ENCODE measurements around the gene SRPK3.

SRPK3 gene

DNA sequence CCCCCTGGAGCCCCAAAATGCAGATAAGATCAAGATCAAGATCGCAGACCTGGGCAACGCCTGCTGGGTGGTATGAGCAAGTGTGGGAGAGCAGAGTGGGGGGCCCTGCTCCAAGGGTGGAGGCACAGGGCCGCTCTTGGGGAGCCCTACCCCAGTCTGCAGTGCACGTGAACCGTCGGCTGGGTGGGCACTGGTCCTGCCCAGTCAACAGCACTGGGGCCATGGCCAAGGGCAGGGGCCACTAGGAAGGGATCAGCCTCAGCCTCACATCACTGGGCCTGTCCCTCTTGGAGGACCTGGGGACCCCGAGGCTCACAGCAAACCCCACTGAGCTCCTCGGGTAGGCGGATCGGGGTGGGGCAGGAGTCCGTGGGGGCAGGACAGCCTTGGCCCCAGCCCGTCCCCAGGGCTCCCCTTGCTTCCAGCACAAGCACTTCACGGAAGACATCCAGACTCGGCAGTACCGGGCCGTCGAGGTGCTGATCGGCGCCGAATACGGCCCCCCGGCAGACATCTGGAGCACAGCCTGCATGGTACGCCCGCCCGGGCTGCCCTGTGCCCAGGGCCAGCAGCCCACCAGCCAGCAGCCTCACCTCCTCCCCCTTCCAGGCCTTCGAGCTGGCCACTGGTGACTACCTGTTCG is 3.6 kb downstream of the SRPK3 start:
- TF ChIP-seq, protein P1, sequence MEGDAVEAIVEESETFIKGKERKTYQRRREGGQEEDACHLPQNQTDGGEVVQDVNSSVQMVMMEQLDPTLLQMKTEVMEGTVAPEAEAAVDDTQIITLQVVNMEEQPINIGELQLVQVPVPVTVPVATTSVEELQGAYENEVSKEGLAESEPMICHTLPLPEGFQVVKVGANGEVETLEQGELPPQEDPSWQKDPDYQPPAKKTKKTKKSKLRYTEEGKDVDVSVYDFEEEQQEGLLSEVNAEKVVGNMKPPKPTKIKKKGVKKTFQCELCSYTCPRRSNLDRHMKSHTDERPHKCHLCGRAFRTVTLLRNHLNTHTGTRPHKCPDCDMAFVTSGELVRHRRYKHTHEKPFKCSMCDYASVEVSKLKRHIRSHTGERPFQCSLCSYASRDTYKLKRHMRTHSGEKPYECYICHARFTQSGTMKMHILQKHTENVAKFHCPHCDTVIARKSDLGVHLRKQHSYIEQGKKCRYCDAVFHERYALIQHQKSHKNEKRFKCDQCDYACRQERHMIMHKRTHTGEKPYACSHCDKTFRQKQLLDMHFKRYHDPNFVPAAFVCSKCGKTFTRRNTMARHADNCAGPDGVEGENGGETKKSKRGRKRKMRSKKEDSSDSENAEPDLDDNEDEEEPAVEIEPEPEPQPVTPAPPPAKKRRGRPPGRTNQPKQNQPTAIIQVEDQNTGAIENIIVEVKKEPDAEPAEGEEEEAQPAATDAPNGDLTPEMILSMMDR (conservative IDR thresholded peaks at IDR 0.05) = no peak
- TF ChIP-seq ZFX (IDR thresholded peaks at IDR 0.05) = no peak
- H3K27ac ChIP-seq = no peak overlapping the region

DNA sequence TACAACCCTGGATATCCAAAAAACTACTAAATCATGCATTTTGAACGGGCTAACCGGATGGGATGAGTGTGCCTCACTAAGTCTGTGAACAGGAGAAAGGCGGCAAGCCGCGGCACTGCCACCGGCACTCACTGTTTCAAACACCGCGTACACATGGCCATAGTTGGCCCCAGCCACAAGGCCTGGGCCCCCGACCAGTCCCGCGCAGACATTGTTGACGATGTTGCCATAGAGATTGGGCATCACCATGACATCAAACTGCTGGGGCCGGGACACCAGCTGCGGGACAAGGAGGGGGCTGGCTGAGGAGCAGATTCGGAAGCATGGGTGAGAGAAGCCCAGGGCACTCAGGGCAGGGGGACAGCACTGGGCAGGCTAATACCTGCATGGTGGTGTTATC is 5.8 kb downstream of the SRPK3 start:
- TF ChIP-seq, protein P1 (conservative IDR thresholded peaks at IDR 0.05) = no peak
- TF ChIP-seq ZFX (IDR thresholded peaks at IDR 0.05) = no peak

DNA sequence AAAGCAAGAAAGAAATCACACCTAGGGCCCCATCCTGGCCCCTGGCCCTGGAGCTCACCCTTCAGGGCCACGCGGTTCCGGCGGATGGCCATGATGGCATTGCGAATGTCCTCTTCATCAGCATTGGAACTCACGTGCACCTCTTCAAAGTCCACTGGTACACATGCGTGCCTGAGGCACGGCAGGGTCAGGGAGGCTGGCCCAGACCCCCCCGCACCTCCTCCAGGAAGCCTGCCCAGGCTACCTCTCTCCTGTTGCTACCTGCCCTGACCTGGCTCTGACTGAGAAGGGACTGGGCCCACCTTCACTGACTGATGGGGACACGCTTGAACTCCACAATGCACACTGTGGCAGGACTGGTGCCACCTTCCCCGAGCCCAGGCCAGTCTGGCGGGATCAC is 8.8 kb downstream of the SRPK3 start:
- H3K27ac ChIP-seq = no peak overlapping the region
- TF ChIP-seq ZFX (IDR thresholded peaks at IDR 0.05) = no peak
- TF ChIP-seq, protein P1 (conservative IDR thresholded peaks at IDR 0.05) = no peak

More for the DNA sequence above, 5.8 kb downstream of the SRPK3 start:
- H3K27ac ChIP-seq = no peak overlapping the region

DNA sequence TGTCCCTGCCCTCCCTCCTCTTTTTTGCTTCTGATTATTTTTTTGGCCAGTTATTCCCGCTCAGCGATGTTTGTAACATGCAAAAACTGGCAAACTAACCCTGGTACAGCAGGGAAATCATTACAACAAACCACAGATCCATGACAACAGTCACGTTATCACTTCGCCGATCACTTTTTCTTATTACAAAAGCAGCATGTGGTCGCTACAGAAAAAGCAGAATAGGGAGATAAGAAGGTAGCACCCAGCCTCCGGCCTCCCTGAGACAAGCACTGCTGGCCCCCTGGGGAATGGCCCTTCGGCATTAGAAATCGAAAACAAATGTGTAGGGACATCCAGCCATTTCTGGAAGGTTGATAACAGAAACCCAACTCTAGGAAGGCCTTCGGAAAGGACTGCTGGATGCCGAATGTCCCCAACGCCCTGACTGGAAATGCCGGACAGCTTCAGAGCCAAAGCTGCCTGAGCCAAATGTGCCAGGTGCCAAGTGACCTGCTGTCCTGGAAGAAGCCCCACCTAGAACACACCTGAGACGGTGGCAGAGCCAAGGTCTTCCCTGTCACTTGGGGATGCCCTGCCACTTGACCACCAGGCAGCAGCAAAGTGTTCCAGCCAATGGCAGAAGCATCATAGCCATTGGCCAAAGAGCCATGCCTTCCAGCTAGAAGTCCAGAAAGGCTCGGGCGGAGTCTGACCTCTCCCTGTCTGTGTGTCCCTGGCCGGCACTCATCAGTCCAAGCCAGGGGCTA is 10.4 kb downstream of the SRPK3 start:
- H3K27ac ChIP-seq = no peak overlapping the region
- no peak for TF ChIP-seq ZFX (IDR thresholded peaks at IDR 0.05)
- TF ChIP-seq, protein P1 (conservative IDR thresholded peaks at IDR 0.05) = no peak

DNA sequence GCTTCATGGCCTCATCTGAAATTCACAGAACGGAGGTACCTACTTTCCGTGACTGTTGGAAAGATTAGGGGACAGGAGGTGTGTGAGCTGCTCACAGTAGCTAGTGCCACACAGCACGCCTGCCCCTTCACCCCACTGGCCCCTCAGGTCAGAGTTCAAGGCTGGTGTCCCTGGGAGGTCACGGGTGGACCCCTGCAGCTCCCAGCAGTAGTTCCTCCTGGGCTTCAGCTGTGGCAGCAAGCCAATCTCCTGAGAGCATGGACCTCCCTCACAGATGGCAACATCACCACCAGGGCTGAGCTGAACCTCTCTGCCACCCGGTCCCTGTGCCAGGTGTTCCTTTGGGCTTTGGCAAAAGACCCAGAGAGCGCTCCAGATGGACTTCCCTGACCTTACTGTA is 11.5 kb downstream of the SRPK3 start:
- no peak for TF ChIP-seq ZFX (IDR thresholded peaks at IDR 0.05)
- TF ChIP-seq, protein P1 (conservative IDR thresholded peaks at IDR 0.05) = no peak
- peak overlapping the region; percentile 95 for H3K27ac ChIP-seq

DNA sequence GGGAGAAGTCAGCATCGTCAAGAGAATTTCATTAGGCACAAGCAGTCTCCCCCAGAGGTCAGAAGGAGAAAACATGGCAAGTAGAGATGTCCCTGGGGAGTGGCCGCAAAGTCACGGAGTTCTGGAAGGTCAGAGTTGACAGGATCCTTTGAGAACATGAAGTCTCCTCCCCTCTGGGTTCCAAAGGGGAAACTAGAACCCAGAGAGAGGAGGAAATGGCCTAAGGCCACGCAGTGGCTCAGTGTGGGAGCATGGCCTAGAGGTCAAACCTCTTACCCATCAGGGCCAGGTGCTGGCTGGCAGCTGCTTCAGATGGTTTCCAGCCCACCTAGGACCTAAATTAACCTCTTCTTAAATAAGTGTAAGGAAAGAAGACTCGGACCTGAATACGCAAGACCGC is 12.4 kb downstream of the SRPK3 start:
- peak overlapping the region; percentile 95 for H3K27ac ChIP-seq
- no peak for TF ChIP-seq ZFX (IDR thresholded peaks at IDR 0.05)
- TF ChIP-seq, protein P1 (conservative IDR thresholded peaks at IDR 0.05) = no peak
